Body of pancreas (tissue), 4 donors: ENCODE data around the gene NDC1.

Experiments
- POLR2A ChIP-seq, 3 donors: fragments of 450-650 bp; IDR thresholded peaks; one replicate each; pipeline ENCODE4 v1.6.1; 2016; ENCODE audit warnings: antibody characterized with exemption in 3 of 3, mild to moderate bottlenecking in 2 of 3
- TF ChIP-seq, protein P1 (sequence below), 7 experiments: fragments of 450-650 bp in 4 of 7; fragments of 200-600 bp in 3 of 7; sonication (generic) in 3 of 7; IDR thresholded peaks; one replicate each; pipeline ENCODE4 v1.5.1; 2016 to 2019; ENCODE audit warnings: antibody characterized with exemption in 7 of 7

DNA sequence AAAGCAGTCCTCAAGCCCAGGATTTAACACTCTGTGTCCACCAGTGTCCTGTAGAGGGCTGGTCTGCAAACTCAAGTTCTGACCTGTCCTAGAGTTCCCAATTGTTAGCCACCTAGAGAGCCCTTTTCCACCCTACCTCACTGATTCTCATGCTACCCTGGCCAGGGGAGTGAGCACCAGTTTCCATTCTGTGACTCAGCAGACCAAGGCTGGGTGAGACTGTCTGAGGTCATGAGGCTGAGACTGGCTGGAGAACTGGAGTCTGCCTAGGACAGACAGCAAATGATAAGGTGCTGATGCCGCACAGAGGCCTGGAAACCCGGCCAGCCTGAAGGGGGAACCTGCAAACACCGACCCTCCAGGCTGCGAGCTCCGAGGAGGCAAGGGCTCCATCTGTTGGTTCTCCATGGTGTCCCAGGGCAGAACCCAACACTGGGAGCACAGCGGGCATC, 112.8 kb downstream of the NDC1 start:
- TF ChIP-seq POLR2A (IDR thresholded peaks at IDR 0.05) = no peak
- TF ChIP-seq, protein P1, sequence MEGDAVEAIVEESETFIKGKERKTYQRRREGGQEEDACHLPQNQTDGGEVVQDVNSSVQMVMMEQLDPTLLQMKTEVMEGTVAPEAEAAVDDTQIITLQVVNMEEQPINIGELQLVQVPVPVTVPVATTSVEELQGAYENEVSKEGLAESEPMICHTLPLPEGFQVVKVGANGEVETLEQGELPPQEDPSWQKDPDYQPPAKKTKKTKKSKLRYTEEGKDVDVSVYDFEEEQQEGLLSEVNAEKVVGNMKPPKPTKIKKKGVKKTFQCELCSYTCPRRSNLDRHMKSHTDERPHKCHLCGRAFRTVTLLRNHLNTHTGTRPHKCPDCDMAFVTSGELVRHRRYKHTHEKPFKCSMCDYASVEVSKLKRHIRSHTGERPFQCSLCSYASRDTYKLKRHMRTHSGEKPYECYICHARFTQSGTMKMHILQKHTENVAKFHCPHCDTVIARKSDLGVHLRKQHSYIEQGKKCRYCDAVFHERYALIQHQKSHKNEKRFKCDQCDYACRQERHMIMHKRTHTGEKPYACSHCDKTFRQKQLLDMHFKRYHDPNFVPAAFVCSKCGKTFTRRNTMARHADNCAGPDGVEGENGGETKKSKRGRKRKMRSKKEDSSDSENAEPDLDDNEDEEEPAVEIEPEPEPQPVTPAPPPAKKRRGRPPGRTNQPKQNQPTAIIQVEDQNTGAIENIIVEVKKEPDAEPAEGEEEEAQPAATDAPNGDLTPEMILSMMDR (IDR thresholded peaks at IDR 0.05) = no peak
